ENCODE data around the gene FOCAD. TPM values are rescaled to one million over a fixed set of nuclear protein-coding genes. Genes with fewer than 3 reads are reported as not detected.
"Not testable (repeated sequence)": the region's sequence is repeated elsewhere in the genome, so short reads cannot be mapped to it uniquely, and the experiment has no call there.

FOCAD gene, protein sequence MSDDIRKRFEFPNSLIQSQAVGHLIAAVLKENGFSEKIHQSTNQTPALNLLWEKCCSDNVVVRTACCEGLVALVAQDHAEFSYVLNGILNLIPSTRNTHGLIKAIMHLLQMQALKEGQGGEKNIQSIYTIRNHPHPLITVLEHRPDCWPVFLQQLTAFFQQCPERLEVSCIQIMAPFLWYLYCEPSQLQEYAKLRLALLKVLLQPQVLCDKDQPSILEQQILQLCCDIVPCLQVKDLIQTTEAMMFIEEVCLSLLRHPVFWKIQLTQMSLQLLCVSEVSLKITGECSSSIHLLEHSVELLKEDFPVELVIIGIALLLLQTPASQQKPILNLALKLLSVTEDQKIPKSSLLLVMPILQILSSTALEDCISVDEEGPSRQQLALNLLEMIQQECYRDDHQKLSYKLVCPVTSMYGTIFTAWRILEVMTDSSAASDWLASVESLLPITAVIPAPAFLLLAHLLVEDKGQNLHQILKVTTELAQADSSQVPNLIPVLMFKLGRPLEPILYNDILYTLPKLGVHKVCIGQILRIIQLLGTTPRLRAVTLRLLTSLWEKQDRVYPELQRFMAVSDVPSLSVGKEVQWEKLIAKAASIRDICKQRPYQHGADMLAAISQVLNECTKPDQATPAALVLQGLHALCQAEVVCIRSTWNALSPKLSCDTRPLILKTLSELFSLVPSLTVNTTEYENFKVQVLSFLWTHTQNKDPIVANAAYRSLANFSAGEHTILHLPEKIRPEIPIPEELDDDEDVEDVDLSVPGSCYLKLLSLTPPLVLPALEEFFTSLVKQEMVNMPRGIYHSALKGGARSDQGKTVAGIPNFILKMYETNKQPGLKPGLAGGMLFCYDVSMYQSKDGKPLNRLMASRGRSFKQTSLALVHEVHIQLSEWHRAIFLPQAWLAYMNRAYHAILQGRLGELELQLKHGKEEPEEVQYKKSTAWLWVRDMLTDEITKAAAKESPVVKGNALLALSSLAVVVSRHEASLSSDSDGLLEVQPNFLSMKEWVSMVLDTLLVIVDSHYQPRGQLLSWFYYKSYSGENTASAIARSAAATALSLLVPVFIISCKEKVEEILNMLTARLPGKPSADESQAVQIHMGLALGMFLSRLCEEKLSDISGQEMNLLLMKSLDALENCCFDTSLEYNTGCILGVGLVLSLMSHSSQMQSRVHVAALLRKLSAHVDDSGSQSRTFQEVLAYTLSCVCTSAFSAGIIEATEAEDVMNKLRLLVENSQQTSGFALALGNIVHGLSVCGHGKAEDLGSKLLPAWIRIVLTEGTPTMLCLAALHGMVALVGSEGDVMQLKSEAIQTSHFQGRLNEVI (N-terminal part only)
- total RNA-seq = 76.6 and 85.2 TPM in 2 replicates

- DNase-seq (ENCODE audit: low read depth in 2 of 2) = peak; percentile 86 to 97
Observed at GRCh38 chr9:20684035-20684874, at the start of gene FOCAD. Gene FOCAD (plus strand): TSS chr9:20684259. CDS start chr9:20715354, 31,095 bp downstream.

GRCh38 chr9:20634895-20635294, 49.2 kb upstream of the FOCAD start:
- no peak for DNase-seq (ENCODE audit: low read depth in 2 of 2)

- DNase-seq (ENCODE audit: low read depth in 2 of 2) = peak in 1 of 2 donors; percentile 8
Observed at GRCh38 chr9:20636888-20637440, 47.1 kb upstream of the FOCAD start.

GRCh38 chr9:20640331-20641187, 43.5 kb upstream of the FOCAD start:
- peak in 1 of 2 donors; percentile 23 for DNase-seq (ENCODE audit: low read depth in 2 of 2)

- no peak for DNase-seq (ENCODE audit: low read depth in 2 of 2)
Observed at GRCh38 chr9:20642045-20642444, 42.0 kb upstream of the FOCAD start.

DNA sequence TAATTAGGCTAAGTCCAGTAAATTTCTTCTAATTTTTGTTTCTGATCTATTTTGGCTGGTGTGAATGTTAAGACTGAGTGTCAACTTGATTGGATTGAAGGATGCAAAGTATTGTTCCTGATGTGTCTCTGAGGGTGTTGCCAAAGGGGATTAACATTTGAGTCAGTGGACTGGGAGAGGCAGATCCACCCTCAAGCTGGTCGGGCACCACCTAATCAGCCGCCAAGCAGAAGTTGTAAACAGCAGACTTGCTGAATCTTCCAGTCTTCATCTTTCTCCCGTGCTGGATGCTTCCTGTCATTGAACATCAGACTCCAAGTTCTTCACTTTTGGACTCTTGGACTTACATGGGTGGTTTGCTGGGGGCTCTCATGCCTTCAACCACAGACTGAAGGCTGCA, 40.4 kb upstream of the FOCAD start:
- DNase-seq (ENCODE audit: low read depth in 2 of 2) = no peak

GRCh38 chr9:20646656-20647055, 37.4 kb upstream of the FOCAD start:
- DNase-seq (ENCODE audit: low read depth in 2 of 2) = peak; percentile 53 to 69

- DNase-seq (ENCODE audit: low read depth in 2 of 2) = peak; percentile 38 to 85
Observed at GRCh38 chr9:20649381-20649780, 34.7 kb upstream of the FOCAD start.

DNA sequence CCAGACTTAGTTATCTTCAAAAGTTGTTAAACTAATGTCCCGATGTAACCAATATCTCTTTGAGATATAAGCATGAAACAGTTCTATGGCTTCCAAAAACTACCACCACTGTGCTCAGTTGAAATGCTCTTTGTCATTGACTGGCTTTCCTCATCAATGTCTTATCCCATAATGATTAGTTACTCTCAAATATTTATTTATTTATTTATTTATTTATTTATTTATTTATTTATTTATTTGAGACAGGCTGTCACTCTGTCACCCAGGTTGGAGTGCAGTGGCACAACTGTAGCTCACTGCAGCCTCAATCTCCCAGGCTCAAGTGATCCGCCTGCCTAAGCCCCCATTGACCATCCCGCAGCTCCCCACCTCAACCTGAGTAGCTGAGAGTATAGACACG, 33.7 kb upstream of the FOCAD start:
- no peak for DNase-seq (ENCODE audit: low read depth in 2 of 2)

- DNase-seq (ENCODE audit: low read depth in 2 of 2) = no peak
Observed at GRCh38 chr9:20650750-20651299, 33.2 kb upstream of the FOCAD start.

- DNase-seq (ENCODE audit: low read depth in 2 of 2) = no peak
Observed at GRCh38 chr9:20651939-20652338, 32.1 kb upstream of the FOCAD start.

GRCh38 chr9:20658246-20658667, 25.8 kb upstream of the FOCAD start:
- not testable (repeated sequence) for DNase-seq (ENCODE audit: low read depth in 2 of 2)

DNA sequence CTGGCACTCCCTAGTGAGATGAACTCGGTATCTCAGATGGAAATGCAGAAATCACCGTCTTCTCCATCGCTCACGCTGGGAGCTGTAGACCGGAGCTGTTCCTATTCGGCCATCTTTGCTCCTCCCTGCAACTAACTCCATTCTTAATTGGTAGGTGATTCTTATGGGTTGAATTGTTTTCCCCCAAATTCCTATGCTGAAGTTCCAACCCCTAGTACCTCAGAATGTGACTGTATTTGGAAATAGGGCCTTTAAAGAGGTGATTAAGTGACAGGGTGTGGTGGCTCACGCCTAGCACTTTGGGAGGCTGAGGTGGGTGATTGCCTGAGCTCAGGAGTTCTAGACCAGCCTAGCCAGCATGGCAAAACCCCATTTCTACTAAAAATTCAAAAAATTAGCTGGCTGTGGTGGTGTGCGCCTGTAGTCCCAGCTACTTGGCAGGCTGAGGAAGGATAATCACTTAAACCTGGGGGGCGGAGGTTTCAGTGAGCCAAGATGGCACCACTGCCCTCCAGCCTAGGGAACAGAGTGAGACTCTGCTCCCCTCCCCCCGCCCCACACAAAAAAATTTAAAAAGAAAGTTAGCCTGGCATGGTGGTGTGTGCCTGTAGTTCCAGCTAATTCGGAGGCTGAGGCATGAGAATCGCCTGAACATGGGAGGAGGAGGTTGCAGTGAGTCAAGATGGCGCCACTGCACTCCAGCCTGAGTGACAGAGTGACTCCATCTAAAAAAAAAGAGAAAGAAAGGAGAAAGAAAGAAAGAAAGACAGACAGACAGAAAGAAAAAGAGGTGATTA, 25.2 kb upstream of the FOCAD start:
- DNase-seq (ENCODE audit: low read depth in 2 of 2) = peak in 1 of 2 donors; percentile 10

GRCh38 chr9:20659474-20659967, 24.5 kb upstream of the FOCAD start:
- no peak for DNase-seq (ENCODE audit: low read depth in 2 of 2)

GRCh38 chr9:20662156-20662555, 21.9 kb upstream of the FOCAD start:
- DNase-seq (ENCODE audit: low read depth in 2 of 2) = no peak

GRCh38 chr9:20663133-20663532, 20.9 kb upstream of the FOCAD start:
- no peak for DNase-seq (ENCODE audit: low read depth in 2 of 2)

DNA sequence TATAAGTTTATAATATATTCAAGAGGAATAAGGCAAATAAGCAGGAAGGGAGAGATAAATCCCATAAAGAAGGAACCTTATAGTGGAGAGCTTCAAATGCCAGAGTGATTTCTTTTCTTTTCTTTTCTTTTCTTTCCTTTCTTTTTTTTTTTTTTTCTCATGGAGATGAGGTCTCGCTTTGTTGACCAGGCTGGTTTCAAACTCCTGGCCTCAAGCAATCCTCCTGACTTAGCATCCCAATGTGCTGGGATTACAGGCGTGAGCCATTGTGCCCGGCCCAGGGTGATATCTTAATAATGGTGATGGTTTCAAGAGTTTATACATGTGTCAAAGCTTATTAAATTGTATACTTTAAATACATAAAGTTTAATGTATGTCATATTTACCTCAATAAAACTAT, 19.6 kb upstream of the FOCAD start:
- no peak for DNase-seq (ENCODE audit: low read depth in 2 of 2)

GRCh38 chr9:20670395-20670794, 13.7 kb upstream of the FOCAD start:
- no peak for DNase-seq (ENCODE audit: low read depth in 2 of 2)

Data from dermis microvascular lymphatic vessel endothelial cell (primary cell).